HG03432 (cell line): Measurements from ENCODE around the gene PLXNB2.

Experiments
- ATAC-seq: cut with Tn5 transposase; IDR thresholded peaks from one replicate; pipeline ENCODE4 v1.9.1; 2021; ENCODE audit warnings: mild to moderate bottlenecking, moderate library complexity; ENCODE audit not compliant: unreplicated experiment

PLXNB2 gene

GRCh38 chr22:50253046-50253915 lies 54.2 kb downstream of the PLXNB2 start:
- no peak for ATAC-seq

DNA sequence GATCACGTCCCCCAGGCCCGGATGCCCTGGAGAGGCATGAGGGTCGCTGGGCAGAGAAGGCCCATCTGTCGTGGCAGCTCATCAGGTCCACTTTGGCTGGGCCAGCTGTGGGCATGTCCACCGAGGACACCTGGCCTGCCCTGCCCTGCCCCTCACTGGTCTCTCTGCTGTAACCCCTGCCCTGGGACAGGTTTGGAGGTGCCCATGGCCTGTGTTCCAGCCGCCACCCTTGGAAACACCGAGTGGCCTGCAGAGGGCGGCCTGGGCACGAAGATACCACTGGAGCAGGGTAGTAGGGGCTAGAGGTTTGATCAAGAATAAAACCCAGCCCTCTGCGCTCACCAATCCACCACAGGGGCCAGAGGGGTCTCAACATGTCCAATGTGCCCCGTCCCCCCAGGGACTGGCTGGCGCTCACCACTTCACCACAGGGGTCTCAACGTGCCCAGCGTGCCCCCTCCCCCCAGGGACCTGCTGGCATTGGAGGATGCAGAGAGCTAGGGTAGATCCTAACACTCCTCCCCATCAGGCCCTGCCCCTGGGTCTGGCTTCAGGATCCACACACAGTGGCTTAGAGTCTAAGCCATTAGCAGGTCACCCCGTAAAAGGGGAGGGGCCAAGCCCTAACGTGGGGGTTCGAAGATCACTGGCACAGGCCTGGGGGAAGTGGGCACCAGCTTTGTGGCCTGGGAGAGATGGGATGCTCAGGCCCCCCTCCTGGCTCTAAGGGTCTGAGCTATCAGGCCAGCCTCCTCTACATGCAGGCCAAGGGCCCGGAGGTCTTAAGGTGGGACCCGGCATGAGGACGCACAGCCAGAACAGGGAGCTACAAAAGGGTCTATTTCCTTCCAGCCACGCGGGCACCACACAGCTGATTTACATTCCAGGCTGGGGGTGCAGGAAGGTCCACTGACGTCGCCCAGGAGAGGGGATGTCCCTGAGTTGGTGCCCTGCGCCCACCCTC lies 55.1 kb downstream of the PLXNB2 start:
- no peak for ATAC-seq

DNA sequence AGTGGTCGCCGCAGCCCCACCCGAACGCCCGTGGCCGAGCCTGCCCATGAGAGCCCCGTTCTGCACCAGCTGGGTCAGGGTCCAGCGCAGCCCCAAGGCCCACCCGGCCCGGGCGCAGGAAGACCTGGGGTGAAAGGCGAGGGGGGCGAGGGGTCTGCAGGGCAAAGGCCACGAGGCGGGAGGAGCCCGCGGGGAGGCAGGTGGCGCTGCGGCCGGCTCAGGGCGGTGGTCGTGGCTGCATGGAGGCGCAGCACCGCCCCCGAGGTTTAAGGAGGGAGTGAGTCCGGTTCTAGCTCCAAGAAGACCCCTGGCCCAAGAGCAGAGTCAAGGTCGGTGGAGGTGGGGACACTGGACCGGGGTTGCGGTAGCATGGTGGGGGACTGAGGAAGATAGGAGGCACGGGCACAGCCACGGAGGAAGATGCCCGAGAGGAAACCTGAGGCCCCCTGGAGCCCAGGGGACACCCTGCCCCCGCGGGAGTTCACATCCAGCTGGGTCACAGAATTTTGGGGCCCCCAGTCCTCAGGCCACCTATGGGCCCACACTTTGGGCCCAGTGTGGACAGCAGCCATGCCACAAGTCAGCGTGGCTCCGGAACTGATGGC lies 55.9 kb downstream of the PLXNB2 start:
- no peak for ATAC-seq

DNA sequence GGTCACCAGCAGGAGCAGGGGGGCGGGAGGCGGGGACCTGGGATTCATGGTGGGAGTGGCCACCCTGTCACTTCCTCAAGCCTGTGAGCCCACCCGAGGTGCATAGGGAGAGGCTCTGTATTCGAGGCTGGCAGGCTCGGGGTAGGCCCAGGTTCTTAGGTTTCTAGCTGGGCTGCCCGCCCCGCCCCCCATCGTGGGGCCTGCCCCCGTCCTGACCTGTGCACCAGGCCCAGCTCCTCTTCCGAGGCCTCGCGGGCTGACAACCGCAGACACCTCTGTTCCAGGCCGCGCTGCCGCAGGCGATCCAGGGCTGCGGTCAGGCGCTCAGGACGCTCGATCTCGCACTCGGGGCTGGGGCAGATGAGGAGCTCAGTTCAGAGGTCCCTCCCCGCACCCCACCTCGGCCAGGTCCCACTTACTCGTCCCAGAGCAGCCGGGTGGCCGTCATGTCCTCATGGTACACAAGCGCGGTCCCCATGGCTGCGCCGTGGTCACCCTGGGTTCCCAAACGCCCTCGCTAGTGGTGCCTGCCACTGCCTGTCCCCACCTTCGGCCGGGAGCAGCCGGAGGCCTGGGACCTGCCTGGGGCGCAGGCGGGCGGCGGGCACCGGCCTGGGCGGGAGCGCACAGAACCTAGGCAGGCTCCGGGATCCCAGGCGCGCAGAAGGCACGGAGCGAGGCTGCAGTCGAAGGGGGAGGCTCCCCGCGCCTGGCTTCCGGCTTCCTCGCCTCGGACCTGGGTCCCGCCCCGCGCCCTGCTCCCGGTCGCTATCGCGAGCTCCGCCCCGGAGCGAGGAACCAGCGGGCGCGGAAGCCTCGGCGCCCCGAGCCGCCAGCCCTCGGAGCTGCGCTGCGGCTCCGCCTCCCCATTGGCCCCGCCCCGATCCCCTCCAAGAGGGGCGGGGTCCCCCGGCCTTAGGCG lies 56.6 kb downstream of the PLXNB2 start, which contains the start of gene HDAC10:
TSS of gene HDAC10 (minus strand) at position 711 of the 922 bp plus-strand sequence. CDS start at position 478, 233 bp downstream.
- peak; percentile 60 for ATAC-seq

DNA sequence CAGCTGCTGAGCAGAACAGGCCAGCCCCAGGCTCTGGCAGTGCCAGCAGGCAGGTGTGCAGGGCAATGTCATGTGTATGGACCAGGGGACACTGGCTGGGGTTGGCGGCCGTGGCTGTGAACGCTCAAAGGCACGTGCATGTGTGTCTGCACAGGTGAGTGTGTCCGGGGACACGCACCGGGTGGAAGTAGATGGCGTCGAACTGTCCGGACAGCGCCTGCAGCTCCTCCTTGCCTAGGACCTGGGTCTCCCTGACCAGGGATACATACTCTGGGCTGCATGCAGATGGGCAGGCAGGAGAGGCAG lies 57.2 kb downstream of the PLXNB2 start:
- no peak for ATAC-seq

DNA sequence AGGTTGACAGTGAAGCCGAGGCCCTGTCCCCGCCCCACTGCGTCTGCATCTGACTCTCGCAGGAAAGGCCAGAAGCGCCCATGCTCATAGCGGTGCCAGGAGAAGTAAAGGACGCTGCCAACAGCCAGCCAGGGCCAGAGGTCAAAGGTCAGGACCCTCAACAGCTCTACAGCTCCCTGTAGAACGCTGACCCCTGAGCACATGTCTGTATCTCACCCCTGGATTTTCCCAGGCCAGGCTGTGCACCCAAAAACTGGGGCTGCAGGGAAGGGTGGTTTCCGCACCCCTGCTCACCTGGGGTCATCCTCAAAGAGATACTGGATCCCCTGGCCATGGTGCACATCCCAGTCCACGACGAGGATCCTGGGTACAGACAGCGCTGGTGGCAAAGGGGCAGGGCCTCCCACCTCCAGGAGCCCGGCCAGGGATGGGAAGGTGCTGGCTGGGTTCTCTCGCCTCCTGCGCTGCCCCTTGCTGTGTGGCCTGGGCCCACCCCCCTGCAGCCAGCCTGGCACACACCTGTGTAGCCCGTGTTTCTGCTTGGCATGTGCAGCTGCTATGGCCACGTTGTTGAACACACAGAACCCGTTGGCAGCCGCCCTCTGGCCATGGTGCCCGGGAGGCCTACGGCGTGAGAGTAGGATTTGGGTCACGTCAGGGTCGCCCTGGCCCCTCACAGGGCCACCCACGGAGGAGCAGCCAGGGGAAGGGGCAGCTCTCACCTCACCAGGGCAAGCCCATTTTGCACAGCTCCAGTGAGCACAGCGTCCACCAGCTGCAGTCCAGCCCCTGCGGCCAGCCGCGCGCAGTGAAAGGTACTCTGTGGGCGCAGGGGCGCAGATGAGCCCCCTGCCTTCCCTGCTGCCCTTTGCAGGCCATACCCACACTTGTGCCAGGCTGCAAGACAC lies 57.9 kb downstream of the PLXNB2 start:
- ATAC-seq = no peak

DNA sequence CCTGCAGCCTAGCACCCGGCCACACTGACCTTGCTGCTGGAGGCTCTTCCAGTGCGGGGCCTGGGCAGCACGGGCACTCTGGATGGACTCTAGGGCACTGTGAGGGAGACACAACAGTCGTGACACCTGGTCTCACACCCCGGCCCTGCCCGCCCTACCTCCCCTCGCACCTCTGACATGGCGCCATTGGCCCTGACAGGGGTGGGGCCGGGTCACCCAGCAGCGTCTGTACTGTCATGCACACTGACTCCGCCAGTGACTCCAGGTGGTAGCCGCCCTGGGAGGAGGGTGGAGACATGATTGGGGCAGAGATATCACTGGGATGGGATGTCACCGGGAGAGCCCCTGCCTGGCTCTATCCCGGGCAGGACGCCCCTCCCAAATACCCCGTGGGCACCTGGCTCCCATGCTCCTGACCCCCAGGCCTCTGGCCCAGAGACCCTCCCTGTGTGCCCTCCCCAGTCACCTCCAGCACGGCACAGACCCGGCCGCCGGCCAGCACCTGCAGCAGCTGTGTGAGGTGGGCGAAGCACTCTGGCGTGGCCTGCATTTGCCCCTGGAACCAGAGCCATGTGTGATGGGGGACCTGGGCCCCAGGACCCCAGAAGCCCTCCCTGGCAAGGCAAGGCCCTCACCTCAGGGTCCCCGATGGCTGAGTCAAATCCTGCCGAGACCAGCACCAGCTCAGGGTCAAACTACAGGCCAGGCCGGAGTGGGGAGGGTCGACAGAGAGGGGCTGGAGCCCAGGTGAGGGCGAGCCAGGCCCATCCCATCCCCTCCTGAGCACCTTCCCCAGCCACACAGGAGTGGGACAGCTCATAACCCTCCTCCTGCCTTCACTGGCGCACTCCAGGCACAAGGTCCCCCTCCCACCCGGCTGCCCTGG lies 59.0 kb downstream of the PLXNB2 start:
- no peak for ATAC-seq

DNA sequence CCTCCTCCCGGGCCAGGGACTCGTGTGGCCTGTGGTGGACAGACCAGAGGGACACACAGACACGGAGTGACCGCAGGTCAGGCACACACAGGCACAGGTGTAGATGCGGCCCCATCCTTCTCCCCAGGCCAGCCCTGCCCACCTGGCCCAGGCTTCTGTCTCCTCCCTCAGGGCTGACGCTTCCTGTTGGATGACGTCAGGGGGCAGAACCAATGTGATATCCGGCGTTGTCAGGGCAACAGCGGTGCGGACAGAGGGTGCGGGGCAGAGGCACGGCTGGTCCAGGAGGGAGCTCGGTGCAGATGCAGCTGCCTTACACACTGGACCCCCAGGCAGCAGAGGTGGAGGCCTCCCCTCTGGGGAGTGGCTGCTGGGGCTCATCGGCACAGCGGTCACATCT lies 59.7 kb downstream of the PLXNB2 start:
- ATAC-seq = no peak

- ATAC-seq = no peak
Observed at GRCh38 chr22:50246242-50247175, 60.9 kb downstream of the PLXNB2 start.

DNA sequence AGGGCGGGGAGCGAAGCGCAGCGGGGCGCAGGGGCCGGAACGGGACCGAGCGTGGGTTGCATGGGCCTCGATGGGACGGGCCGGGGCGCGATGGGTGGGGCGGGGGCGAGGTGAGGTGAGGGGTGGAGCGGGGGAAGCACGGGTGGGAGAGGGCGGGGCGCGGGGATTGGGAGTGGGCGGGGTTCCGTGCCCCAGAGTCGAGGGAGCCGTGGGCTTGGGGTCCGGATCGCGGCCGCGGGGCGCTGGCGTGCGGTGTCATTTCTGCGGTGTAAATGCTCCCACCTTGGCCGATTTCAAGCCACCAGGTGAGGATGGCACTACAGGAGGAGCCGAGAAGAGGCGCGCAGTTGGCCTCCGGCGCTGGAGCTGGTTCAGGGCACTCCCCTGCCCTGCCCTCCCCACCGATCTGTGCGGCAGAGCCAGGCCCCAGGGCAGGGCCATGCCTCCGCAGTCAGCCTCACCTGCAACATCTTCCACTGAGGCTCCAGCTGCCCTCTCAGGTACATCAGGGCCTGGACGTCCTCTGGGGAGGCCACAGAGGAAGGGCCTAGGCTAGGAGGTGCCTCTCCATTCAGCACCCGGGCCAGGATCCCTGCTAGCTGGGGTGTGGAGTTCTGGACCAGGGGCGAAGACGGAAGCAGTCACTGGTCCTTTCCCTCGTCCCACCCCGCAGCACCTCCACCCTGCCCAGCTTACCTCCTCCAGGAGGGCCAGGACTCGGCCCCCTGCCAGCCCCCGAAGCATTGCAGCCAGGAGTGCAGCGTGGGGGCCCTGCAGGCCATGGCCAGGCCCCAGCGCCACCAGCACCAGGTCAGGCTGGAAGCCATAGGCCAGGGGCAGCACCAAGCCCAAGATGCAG lies 62.0 kb downstream of the PLXNB2 start:
- peak; percentile 4 for ATAC-seq

GRCh38 chr22:50244420-50245213 lies 62.8 kb downstream of the PLXNB2 start, which contains the start of gene TUBGCP6:
TUBGCP6 (minus strand) TSS chr22:50245023; CDS start chr22:50244459, 564 bp downstream.
- peak; percentile 72 for ATAC-seq

DNA sequence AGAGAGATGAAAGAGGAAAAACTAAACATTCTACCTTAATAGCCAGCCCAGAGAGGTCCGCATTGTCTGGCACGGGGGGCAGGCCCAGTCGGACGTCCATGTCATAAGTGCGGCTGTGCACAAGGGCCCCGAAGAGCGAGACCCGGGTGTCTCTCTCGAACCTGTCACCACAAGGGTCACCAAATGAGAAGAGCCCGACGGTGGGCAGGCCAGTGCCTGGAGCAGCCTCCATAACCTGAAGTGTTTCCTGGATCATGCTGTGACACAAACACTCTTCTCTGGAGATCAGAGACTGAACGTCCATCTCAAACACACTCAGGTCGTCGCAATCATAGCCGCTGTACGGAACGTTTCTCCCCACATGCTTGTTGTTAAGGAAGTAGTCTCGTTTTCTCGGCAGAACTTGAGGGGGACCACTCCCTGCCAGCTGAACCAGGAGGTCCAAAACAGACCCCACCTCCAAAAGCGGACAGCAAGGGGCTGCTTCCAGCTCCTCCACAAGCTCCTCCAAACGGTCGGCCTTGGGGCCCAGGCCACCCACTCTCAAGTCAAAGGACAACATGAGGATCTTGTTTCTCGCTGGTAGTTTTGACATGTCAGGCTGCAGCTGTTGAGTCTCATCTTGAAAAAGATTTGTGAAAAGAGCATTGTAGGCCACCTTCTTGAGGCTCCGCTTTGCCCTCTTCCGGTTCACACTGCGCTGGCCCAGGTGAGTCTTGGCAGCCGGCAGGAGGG lies 63.6 kb downstream of the PLXNB2 start:
- no peak for ATAC-seq

DNA sequence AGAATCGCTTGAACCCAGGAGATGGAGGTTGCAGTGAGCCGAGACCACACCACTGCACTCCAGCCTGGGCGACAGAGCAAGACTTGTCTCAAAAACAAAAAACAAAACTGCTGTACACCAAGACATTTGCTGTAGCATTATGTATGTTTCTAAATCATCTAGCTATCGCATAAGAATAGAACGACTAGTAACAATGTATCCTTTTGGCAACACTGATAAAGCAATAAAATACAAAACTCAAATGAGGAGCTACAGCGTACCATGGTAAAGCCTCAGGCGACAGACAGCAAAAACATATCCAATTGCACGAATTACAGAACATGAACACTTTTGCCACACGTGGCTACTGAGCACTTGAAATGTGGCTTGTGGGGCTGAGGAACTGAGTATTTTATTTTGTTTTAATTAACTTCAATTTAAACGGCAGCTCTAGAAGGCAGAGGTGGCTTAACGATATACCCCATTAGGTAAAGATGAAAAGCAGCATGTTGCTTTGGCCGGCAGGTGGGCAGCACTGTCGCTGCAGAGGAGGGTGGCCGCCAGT lies 65.0 kb downstream of the PLXNB2 start:
- ATAC-seq = no peak

GRCh38 chr22:50238755-50239154 lies 68.7 kb downstream of the PLXNB2 start:
- no peak for ATAC-seq
